HG02938 (cell line): ENCODE results near the gene GPR35.

Source experiments
- ATAC-seq: cut with Tn5 transposase; IDR thresholded peaks from one replicate; pipeline ENCODE4 v1.9.1; 2021; ENCODE audit warnings: mild to moderate bottlenecking, moderate library complexity; ENCODE audit not compliant: unreplicated experiment

The GPR35 gene

GRCh38 chr2:240588669-240589068 is 36.6 kb upstream of the GPR35 start:
- ATAC-seq = no peak

GRCh38 chr2:240589375-240589774 is 35.9 kb upstream of the GPR35 start:
- no peak for ATAC-seq

GRCh38 chr2:240589850-240590525 is 35.3 kb upstream of the GPR35 start:
- no peak for ATAC-seq

GRCh38 chr2:240590681-240591111 is 34.6 kb upstream of the GPR35 start:
- no peak for ATAC-seq

- ATAC-seq = no peak
These were observed 34.1 kb upstream of the GPR35 start for GRCh38 chr2:240591226-240591625.

- no peak for ATAC-seq
These were observed 33.5 kb upstream of the GPR35 start for GRCh38 chr2:240591784-240592183.

- no peak for ATAC-seq
These were observed 32.1 kb upstream of the GPR35 start for GRCh38 chr2:240593026-240593702.

- no peak for ATAC-seq
These were observed 31.4 kb upstream of the GPR35 start for GRCh38 chr2:240593703-240594451.

GRCh38 chr2:240594511-240595380 is 30.5 kb upstream of the GPR35 start:
- ATAC-seq = no peak

- ATAC-seq = no peak
These were observed 29.8 kb upstream of the GPR35 start for GRCh38 chr2:240595381-240596079.

GRCh38 chr2:240596080-240596460 is 29.2 kb upstream of the GPR35 start:
- no peak for ATAC-seq

GRCh38 chr2:240596491-240596931 is 28.8 kb upstream of the GPR35 start:
- ATAC-seq = no peak

- no peak for ATAC-seq
These were observed 28.2 kb upstream of the GPR35 start for GRCh38 chr2:240597054-240597418.

- no peak for ATAC-seq
These were observed 27.7 kb upstream of the GPR35 start for GRCh38 chr2:240597419-240598181.

GRCh38 chr2:240598311-240598911 is 26.9 kb upstream of the GPR35 start:
- no peak for ATAC-seq

- no peak for ATAC-seq
These were observed 26.1 kb upstream of the GPR35 start for GRCh38 chr2:240599141-240599583.

- ATAC-seq = no peak
These were observed 24.8 kb upstream of the GPR35 start for GRCh38 chr2:240600451-240600961.

GRCh38 chr2:240601061-240601830 is 24.0 kb upstream of the GPR35 start:
- ATAC-seq = no peak
